ENCODE measurements around the gene FCRL5. TPM values are rescaled to one million over a fixed set of nuclear protein-coding genes. Genes with fewer than 3 reads are reported as not detected.
"Not testable (repeated sequence)": the region's sequence is repeated elsewhere in the genome, so short reads cannot be mapped to it uniquely, and the experiment has no call there.

Gene FCRL5
- total RNA-seq, 1 experiment from 2014 or later = not detected

DNA sequence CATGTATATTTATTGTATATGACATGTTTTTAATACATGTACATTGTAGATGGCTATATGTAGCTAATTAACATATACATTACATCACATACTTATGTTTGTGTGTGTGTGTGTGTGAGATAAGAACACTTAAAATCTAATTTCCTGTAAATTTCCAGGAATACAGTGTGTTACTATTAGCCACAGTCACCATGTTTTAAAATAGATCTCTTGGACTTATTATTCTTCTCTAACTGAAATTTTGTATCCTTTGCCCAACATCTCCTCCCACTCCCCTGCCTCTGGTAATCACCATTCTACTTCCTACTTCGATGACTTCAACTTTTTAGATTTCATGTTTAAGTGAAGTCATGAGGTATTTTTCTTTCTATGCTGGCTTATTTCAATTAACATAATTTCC, 64.8 kb downstream of the FCRL5 start:
- no peak for DNase-seq (ENCODE audit: low spot score)

GRCh38 chr1:157487096-157487495, 65.2 kb downstream of the FCRL5 start:
- no peak for DNase-seq (ENCODE audit: low spot score)

DNA sequence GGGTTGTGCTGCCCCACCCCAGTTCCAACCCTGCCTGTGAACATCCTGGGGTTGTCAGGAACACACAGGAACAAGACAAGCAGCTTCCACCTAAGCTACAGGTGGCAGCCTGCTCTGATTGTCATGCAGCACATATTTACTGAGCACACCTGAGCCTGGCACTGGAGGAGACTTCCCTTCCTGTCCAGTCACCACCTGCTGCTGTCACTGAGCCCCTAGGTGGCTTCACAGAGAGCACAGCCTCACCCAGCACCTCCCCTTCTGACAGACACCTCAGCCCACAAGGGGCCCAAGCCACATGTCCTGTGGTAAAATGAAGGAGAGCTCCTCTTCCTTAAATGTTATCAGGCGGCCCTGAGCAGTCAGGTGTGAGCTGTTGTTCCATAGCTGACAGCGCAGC, 65.9 kb downstream of the FCRL5 start:
- not testable (repeated sequence) for DNase-seq (ENCODE audit: low spot score)

- DNase-seq (ENCODE audit: low spot score) = no peak
These were observed 66.5 kb downstream of the FCRL5 start for GRCh38 chr1:157485793-157486192.

GRCh38 chr1:157484573-157484972, 67.7 kb downstream of the FCRL5 start:
- DNase-seq (ENCODE audit: low spot score) = no peak

DNA sequence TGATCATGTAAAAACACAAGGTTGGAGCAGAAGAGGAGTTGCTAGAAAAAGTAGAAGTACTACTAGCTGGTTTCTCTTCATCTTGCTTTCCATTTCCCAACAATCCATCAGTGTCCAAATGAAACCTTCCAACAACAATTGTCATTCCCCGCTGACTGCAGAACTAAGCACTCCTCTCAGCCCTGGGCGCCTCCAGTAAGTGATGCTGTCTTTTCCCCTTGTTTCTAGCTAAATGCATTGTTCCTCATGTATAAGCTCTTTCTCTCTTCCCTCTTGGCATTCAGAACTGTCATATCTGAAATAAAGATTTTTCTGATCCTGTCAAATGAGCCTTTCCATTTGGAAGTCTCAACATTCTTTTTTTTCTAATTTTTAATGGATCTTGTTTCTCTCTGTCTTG, 68.7 kb downstream of the FCRL5 start:
- no peak for DNase-seq (ENCODE audit: low spot score)

GRCh38 chr1:157482717-157483116, 69.6 kb downstream of the FCRL5 start:
- no peak for DNase-seq (ENCODE audit: low spot score)

GRCh38 chr1:157482174-157482573, 70.1 kb downstream of the FCRL5 start:
- no peak for DNase-seq (ENCODE audit: low spot score)

DNA sequence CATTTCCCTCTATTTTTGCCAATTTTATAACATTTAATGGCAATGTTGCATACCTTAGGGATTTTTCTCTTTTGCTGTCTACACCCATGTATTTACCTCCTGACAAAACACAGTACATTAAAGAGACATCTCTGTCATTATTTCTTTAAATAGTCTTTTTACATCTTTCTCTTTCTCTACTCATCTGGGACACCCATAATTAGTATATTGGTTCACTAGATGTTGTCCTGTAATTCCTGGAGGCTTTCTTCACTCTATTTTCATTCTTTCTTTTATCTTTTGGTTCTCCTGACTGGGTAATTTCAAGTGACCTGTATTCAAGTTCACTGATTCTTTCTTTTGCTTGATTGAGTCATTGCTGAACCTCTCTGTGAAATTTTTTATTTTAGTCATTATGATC, 74.3 kb downstream of the FCRL5 start:
- DNase-seq (ENCODE audit: low spot score) = no peak

DNA sequence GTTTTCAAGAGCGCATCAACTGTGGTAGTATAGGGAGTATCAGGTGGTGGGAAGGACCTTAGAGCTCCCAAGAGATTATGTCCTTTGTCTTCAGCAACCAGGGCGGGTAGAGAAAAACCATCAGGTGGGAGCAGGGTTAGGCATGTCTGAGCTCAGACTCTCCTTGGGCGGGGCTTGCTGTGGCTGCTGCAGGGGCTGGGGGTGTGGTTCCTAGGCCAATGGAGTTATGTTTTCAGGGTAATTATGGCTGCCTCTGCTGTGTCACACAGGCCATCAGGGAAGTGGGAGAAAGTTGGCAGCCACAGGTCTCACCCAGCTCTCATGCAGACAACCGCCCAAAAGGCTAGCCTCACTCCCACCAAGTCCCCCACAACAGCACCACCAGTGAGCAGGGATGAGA, 74.9 kb downstream of the FCRL5 start:
- DNase-seq (ENCODE audit: low spot score) = no peak

- DNase-seq (ENCODE audit: low spot score) = no peak
These were observed 79.4 kb downstream of the FCRL5 start for GRCh38 chr1:157472959-157473358.

DNA sequence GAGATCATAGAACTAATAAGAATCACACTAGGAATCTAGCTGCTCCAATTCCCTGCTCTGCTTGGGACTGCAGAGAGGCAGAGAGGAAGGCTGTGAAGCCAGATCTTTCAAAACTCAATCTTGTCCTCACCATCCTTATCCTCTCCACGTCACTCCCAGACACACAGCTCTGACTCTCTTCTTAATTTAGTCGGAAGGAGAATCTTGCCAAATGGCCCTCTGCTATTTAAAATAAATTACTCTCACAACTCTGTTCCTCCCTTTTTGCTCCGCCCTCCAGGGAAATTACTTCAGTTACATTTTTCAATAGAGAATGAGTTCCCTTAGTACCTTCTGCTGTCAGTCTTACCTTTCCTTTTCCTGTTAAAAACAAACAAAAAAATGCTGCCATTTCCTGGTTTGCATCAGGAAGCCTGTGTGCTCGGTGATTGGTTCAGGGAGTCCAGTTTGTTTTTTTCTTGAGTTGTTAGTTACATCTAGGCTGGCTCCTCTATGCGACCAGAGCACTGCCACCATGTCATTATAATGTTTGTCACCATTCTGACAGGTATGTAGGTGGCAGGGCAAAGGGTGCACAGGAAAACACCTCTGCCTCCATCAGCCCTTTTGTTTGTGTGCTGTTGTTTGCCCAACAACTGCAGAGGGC, 80.1 kb downstream of the FCRL5 start:
- no peak for DNase-seq (ENCODE audit: low spot score)

- DNase-seq (ENCODE audit: low spot score) = no peak
These were observed 80.8 kb downstream of the FCRL5 start for GRCh38 chr1:157471531-157471930.

DNA sequence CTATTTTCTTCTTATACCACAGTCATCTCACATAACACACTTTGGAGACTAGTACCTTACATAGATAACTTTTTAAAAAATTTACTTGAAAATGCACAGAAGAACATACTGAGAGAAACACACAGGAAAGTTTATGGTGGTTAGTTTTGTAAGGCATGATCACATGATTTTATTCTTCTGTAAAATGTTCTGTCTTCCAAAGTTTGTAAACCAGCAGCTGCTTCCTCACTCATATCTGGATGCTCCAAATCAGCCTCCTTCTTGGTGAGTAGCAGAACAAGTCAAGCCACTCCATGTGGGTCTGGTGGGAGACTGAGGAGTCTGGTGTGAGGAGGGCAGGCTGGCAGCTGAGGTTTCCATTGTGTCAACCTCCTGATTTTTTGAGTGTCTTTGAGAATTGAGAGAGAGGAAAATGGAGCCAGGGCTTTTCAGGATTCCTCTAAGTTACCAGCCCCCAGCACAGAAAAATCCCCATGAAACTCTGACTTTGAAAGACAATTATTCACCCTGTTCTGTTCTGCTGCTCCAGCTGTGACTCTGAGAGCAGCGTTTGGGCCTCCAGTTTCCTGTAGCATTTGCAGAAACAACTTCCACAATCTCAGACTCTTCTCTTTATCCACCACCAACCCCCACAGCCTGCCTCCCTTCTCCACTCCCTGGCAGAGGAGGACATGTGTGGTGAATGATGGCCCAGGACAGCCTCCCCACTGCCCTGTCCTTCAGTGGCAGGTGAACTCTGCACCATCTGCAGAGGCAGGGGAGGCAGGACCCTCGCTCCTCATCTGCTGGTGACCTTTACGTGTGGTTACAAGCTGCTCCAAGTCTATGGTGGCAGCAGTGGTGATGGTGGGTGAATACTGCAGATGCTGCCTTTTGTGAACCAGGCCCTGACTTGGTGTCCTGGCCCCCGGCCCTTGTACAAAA, 82.3 kb downstream of the FCRL5 start:
- no peak for DNase-seq (ENCODE audit: low spot score)

DNA sequence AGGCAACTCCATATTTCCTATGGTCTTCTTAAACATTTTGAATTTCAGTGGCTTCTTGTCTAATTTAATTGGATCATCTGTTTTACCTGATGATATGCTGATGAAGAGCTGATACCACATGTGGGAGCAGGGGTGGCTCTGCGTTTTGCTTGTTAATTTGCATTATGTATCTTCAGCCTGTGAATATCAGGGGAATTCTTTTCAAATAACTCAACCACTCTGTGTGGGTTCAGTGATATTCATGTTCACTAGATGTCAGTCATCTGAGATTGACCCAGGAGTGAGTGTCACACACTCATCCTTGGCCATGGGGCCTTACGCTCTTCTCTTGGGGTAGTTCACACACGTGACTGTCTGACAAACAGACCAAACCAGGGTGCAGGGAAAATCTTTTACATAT, 83.0 kb downstream of the FCRL5 start:
- DNase-seq (ENCODE audit: low spot score) = no peak

DNA sequence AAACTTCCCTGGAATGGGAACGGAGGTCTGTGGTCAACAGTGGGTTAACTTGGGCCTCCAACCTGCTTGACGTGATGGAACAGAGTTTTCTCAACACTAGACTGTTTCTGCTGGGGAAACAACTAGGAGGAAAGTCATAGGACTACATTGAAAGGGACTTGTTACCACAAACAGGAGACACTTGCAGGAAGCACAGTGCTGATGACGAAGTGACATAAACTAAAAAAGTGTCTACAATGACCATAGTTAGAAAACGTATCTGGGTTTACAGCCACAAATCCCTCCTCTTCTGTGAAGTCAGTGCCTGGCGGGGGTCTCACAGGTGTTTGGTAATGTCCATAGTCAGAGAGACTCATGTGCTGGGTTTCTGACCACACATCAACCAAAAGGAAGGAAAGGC, 86.3 kb downstream of the FCRL5 start:
- DNase-seq (ENCODE audit: low spot score) = no peak

Other genes starting within 250 kb of the FCRL5 start
- gene FCRL4, start 45.6 kb upstream of the FCRL5 start, total RNA-seq (2014; rRNA removed; shearing (Covaris generic)) = not detected in 2 replicates
- gene FCRL3, start 148.3 kb upstream of the FCRL5 start, total RNA-seq (2014; rRNA removed; shearing (Covaris generic)) = not detected in 2 replicates
- not detected in 2 replicates for gene FCRL2, start 224.6 kb upstream of the FCRL5 start, total RNA-seq (2014; rRNA removed; shearing (Covaris generic))